GM19238 (cell line): Measurements from ENCODE around the gene FTHL17.

Experiments used
- DNase-seq: peaks from one replicate; pipeline ENCODE4 v3.0.0; 2011; ENCODE audit warnings: low spot score; ENCODE audit not compliant: insufficient read length

FTHL17 gene

DNA sequence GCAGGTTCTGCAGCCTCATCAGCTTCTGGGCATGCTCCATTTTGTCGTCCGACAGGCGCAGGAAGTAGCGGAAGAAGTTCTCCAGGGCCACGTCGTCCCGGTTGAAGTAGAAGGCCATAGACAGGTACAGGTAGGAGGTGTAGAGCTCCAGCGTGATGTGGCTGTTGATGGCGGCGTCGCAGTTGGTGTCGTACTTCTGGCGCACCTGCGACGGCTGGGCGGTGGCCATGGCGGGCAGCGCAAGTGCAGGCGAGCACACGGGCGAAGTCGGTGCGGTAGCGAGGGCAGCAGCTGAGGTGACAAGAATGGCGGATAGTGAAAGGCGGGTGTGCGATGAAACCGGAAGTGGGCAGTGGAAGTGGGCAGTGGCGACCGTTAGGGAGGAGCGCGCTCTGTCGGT lies at the start of gene FTHL17:
FTHL17 (minus strand) TSS at position 317 of the 400 bp plus-strand sequence; CDS start at position 229, 88 bp downstream.
- no peak for DNase-seq

DNA sequence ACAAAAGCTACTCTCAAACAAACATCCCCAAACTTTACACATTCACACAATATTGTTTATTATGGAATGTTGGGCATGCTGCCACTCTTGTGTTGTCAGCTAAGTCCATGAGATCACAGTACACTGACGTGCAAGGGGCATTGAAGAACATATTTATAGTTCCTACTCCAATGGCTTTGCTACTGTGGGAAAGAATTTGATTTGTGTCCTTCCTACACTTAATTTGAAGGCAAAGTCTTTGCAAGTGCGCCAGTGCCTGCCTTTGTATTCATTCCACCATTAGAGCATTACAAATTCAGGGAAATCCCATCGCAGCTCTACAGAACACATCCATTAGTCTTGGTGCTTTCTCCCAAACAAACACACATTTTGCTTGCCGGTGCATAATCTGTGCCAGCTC lies 45.4 kb upstream of the FTHL17 start:
- no peak for DNase-seq

DNA sequence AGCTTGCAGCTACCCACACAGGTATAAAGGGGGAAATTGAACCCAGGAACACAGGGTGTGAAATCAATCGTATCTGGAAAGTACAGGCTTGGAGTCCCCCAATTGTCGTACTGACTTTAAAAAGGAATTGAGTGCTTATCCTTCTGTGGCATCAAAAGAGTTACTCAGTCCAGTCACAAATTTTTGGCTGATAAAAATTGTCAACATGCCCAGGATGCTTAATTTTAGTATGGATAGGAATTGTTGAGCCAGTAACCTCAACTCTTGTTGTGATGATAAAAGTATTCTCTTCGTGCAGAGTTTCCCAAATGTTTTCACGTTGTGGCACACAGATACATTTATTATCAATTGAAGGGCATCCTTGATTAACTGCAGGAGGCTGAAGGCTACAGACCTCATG lies 43.6 kb upstream of the FTHL17 start:
- DNase-seq: no peak

DNA sequence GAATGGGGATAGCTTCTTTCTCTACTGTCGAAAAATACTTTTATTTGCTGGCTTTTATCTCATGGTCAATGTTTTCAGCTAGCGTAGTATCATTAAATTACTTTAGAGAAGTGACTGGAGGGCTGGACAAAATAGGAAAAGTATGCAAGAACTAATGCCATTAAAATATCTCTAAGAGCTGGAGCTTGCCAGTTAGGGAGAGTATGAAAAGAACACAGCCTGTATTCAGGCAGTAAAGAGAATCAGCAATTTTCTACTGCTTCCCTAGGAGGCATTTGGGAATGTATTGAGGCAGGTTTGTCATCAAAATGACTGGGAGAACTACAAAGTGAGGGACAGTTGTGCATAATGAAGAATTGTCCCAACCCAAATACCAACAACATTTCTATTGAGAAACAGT lies 43.0 kb upstream of the FTHL17 start:
- no peak for DNase-seq

DNA sequence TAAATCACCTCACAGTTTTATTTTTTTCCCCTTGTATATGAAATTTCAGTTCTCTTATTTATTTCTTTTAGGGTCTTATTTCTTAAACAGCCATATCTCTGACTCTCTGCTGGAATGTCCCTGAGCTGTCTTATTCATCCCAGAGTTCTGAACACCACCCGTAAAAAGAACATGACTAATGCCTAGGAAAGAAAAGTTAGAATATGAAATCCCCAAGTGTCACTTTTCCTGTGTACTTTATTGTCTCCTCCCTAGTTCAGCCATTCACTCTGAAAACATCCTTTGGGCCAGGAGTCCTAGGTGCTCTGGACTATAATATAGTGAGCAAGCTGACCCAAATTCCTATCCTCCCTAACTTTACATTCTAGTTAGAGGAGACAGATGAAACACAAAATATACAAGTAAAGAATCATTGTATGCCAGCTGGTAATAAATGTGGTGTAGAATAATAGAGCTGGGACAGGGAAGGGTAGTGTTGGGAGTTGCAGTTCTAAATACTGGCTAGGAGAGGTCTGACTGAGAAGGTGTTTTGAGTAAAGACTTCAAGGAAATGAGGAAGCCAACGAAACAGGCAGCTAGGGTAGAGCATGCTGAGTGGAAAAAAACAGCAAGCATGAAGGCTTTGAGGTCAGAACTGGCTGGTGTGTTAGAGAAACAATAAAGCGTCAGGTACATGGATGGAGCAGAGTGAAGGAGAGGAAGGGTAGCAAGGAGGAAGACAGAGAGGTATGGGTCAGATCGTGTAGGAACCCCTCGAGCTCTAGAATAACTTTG lies 40.6 kb upstream of the FTHL17 start:
- DNase-seq: no peak

DNA sequence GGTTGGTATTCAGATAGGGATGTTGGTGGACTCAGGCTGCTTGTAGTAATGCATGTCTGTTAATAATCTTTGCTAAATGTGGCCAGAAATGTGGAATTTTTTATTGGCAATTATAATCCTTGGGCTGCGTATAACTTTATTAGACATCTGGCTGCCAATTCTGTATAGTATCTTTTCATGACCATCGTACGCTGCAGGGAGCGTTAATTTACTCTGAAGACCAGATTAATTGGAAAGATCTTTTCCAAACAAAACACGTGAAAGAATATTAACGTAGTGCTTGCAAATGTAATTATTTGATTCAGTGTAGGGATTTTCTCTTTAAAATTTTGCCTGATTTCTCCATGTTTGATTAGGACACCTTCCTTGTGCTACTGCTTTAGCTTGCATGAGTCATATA lies 38.8 kb upstream of the FTHL17 start:
- DNase-seq: no peak

DNA sequence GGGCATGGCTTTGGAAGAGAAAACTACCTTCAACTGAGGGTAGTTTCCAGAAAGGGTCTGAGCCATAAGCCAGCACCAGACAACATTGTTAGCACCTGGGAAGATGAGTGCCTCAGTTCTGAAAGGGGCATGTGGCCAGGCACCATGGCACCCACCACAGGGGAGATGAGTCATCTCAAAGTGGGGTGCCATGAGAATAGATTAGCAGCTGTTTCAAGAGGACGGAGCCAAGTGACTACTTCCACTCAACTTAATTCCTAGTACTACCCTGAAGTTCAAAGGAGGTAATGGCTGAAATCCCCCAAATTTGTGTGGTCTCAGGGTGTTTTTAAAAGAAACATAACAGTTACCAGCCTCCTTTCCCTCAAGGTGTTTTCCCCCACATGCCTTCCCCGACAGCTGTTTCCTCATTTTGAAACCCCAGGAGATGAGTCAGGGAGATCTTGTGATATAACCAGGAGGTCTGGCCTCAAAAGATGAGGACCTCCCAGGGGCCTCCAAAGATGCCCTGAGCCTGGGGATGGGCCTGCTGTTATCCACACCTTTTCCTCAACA lies 27.8 kb upstream of the FTHL17 start:
- no peak for DNase-seq

DNA sequence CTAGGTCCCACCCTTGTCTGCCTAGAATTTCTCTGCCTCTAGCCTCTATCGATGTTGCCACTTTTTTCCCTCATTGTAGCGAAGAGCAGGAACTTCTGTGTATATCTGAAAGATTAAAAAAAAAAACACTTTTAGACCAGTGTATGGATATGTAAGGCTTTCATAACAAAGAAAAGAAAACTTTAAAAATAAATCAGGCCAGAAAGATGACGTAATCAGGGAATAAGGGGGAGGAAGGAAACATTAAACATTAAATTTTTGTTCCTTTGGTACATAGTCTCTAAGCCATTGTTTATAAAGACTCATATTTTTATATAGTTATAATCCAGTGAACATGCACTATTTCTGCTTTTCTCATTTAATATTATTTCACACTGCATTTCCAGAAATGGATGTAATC lies 26.2 kb upstream of the FTHL17 start:
- no peak for DNase-seq

DNA sequence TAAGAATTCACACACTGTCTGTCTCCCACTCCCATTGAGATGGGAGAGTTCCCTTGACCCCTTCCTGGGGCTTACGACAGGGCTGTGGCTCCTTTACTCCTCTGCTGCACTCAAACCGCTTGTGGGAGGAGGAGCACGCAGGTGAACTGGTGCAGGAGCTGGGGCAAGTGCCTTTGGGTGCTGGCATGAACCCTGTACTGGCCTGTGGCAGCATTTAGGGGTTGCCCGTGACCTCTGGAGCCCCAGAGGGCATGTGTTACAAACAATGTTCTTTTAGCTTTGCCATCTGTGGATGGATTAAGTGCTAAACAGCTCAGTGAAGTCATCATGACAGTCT lies 21.8 kb upstream of the FTHL17 start:
- no peak for DNase-seq

DNA sequence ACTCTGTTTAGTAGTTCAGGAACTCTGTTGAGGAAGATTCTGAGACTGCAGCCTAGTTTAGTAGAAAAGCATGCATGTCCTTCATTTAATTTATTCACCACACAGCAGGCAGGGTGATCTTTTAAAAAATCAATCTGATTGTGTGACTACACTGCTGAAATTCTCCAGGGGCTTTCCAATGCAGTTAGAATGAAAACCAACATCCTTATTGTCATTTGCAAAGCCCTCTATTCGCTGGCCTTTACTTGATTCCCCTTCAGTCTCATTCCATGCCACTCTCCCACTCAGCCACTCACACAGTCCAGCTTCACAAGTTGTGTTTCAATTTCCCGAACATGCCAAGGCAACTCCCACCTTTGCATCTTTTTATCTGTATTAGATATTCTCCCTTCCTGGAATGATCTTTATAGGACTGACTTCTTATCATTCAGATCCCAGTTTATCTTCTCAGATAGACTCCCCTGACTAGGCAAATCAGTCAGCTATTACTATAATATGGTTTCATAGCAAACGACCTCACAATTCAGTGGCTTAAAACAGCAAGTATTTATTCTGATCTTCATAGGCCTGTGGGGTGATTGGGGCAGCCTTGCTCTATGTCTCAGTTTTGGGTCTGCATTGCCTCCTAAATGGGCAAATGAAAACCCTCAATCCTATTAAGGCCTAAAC lies 21.3 kb upstream of the FTHL17 start:
- no peak for DNase-seq

DNA sequence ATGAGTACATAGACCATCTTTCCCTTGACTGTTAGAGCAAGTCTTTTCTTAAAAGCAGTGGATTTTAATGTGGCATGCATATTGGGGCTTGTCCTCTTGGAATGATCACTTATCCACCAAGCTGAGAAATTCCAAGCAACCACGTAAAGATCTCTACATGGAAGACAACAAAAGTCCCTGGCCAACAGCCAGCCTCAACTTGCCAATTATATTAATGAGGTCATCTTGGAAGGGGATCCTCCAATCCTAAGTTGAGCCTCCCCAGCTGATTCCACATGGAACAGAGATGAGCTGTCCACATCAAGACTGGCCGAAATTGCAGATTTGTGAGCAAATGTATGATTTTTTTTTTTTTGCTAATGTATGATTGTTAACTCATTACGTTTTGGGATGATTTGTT lies 20.6 kb upstream of the FTHL17 start:
- DNase-seq: no peak

DNA sequence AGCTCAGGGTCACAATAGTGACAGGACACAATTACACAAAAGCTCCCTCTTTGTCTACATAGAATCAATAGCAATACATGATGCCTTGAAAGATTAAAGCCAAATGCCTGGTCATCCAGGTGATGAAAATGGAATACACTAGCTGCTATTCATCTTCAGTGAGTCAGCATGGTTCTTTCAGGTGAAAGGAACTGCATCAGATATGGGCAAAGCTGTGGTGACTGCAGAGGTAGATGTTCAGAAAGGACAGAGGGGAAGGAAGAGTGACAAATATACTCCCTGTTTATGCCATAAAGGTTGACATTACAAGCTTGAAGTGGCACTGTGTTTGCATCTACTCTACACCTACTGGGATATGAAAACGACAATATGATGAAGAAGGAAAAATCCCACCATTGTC lies 20.0 kb upstream of the FTHL17 start:
- no peak for DNase-seq

DNA sequence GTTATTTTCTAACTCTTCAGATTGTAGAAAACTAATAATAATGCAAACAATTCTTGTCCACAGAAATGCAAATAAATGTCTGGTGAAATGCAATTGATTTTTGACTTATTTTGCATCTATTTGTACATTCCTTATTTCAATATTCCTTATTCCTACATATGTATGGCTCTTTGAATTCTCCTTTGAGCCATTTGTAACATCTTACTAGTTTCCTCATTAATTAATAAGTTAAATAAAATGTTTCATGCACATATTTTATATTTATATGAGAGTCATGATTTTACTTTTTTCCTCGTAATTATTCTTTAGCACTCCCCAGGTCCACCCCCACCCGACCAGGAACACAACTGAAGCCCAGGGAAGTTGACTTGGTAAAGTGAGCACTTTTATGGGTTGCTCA lies 2.7 kb upstream of the FTHL17 start:
- DNase-seq: no peak

DNA sequence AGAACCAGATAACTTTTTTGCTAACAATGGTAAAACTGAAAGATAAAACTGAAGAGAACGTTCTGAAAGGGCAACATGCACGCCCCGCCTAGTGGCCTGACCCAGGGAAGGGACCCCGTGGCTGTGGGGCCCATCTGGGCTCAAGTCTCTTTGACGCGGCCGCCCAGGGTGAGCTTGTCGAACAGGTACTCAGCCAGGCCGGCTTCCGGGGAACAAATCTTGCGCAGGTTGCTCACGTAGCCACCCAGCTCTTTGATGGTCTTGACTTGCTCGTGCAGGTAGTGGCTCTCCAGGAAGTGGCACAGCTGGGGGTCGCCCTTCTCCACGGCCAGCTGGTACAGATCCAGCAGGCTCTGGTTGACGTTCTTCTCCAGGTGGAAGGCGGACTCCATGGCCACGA lies 579 bp downstream of the FTHL17 start:
- DNase-seq: no peak

DNA sequence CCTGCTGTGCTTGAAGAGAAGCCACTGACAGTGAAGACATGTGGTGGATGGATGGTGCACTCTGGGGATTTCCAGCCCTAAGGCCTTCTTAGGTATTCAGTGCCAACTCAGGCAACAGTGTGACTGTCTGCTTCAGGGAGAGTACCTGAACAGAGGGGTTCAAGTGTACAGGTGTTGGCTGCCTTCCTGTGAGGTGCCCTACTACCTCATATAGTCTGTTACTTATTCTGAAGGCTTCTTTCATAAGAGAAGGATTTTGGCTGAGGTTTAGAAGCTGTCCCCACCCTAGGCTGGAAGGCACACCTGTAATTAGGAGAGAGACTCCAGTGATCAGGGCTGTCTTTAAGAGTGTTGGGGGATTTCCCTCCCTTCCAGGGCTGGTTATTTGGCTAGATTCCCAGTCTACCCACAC lies 1.8 kb downstream of the FTHL17 start:
- DNase-seq: peak; percentile 7

DNA sequence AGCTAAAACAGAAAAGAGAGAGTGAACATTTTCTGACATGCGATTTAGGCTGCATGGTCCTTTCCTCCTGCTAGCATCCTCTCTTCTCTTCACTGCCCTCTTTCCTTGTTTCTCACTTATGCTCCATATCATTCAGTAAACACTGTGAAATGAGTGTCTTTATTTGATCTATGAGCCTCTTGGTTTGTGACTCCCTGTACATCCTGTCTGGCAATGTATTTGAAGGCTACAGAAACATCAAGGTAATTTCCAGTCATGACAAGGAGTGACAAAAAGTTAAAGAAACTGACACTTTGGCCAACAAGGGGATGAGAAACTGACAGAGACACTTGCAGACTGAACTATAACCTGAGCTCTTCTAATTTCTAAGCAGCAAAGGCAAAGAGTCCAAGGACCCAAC lies 8.7 kb downstream of the FTHL17 start:
- DNase-seq: no peak

DNA sequence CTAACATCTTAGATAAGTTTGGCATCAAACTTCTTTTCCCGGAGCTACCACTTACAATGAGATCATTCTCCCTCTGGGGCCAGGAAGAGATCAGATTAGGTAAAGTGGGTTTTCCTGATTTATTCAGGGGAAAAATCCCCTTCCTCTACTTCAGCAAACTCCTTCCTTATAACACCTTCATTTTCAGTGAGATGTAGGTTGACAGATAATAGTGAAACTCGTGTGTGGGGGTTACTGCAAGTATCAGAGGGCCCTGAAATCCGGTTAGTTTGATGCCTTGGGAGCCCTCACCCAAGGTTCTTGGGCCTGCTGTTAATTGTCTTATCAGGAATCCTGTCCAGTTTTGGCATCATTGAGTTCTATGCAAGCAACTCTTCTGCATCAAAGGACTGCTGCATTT lies 10.8 kb downstream of the FTHL17 start:
- no peak for DNase-seq

DNA sequence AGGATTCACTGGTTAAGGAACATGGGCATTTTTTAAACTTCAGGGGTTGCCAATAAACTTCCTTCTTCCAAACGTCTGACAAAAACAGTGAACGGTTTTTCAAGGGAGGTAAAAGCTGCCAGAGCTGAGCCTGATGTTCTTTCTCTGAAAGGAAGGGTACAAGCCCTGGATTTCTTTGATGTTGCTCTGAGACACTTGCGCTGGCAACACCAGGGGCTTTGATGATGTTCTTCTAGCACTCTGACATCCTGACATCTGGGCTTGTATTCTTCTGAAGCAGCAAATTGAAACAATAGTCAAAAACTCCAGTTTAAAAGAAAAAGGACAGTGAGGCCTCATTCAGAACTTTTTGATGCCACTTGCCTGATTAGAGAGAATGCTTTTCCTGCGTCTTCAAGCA lies 11.8 kb downstream of the FTHL17 start:
- no peak for DNase-seq

DNA sequence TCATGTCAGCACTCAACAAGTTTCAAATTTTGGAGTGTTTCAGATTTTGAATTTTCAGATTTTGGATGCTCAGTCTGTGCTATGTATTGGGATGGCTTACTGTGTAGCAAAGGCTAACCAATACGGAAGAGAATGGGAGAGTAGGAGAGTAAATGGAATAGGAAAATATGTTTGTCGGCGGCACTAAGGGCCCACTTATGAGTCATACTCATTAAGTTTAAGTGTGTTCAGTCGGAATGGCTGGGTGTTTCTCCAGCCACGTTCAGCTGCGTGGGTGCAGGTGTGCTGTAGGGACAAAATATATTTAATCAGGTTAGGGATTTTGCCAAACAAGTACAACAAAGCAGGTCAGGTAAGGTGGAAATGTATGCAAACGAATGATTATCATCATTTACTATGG lies 13.6 kb downstream of the FTHL17 start:
- no peak for DNase-seq

DNA sequence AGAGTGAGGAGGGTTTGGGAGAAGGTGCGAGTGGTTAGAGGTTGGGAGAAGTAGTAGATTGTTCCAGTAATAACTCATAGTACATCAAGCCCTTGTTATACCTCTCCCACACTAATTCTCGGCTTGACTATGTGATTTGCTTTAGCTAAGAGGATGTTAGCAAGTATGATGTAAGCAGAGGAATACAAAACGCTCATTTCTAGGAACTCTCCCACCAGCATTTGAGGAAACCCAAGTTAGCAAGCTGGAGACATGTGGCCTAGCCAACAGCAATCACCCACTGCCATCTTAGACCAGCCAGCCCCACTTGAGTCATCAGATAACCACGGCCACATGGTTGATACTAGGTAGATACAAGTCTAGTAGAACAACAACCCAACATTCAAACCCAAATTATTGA lies 14.2 kb downstream of the FTHL17 start:
- no peak for DNase-seq

DNA sequence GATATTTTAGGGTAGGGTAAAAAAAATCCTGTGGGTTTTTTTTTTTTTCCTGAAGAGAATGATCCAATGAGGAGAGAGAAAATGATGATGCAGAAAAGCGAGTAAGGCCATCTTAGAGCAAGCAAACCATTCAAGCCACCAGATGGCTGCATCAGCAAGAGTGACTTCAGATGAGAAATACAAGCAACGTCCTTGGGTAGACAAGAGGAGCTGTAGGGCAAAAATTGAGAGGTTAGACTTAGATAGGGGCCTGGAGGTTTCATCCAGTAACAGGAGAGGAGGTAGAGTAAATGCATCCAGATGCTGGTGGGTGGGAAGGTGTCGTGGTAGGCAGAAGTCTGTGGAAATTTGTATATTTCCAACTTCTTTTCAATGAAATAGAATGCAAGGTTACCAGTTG lies 14.6 kb downstream of the FTHL17 start:
- no peak for DNase-seq

DNA sequence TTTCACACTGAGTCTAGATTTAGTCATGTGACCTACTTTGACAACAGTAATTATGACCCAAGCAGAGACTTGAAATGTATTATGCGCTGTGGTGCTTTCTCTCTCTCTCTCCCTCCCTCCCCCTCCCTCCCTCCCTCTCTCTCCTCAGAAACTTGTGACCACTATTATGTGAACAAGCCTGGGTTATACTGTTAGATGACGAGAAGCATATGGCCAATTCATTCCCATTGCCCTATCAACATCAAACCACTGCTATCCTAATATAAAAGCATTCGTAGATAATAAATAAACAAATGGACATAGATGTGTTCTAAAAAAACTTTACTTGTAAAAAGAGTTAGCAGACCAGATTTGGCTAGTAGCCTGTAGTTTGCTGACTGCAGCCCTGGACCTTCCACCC lies 18.2 kb downstream of the FTHL17 start:
- DNase-seq: no peak

DNA sequence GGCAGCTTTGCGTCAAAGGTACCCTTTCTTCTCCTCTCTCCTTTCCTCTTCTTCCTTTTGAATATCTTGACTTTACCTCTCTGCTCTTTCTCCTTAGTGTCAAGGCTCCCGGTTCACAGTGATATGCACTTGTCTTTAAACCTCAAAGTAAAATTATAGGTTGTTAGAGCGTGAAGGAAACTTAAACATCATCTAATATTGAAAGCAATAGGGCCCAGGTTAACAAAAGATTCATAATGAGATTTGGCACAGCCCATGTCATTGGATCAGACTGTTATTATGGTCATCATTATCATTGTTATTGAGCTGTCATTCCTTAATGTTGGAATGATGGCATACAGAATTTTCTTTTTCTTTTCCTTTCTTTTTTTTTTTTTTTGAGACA lies 32.5 kb downstream of the FTHL17 start:
- DNase-seq: no peak
